Omental fat pad (tissue), 4 donors: ENCODE data around the gene CAVIN2. TPM values are rescaled to one million over a fixed set of nuclear protein-coding genes. Genes with fewer than 3 reads are reported as not detected.

Source experiments
- ATAC-seq: fragments of 150-250 bp; one replicate; pipeline ENCODE4 v1.9.1; 2016; ENCODE audit warnings: mild to moderate bottlenecking, moderate library complexity; ENCODE audit not compliant: low FRiP score
- DNase-seq: peaks from one replicate; pipeline ENCODE4 v3.0.0-alpha.2; 2019; ENCODE audit warnings: low spot score
- total RNA-seq, 4 donors: library from RNA; depleted of rRNA; stranded (reverse); fragments of >200 nt; gene quantifications; one replicate each; pipeline ENCODE4 v1.1.0, GENCODE V29; 2016
- TF ChIP-seq, protein P1 (sequence below), 3 donors: fragments of 450-650 bp; IDR thresholded peaks; one replicate each; pipeline ENCODE4 v1.5.1; 2016 to 2017; ENCODE audit warnings: antibody characterized with exemption in 3 of 3, mild to moderate bottlenecking in 3 of 3, moderate library complexity in 2 of 3

CAVIN2 gene
- total RNA-seq, 4 donors from 2014 or later = 45.3 to 194 (median 64.2) TPM

GRCh38 chr2:191833356-191833755 is 13.5 kb downstream of the CAVIN2 start:
- TF ChIP-seq, protein P1, sequence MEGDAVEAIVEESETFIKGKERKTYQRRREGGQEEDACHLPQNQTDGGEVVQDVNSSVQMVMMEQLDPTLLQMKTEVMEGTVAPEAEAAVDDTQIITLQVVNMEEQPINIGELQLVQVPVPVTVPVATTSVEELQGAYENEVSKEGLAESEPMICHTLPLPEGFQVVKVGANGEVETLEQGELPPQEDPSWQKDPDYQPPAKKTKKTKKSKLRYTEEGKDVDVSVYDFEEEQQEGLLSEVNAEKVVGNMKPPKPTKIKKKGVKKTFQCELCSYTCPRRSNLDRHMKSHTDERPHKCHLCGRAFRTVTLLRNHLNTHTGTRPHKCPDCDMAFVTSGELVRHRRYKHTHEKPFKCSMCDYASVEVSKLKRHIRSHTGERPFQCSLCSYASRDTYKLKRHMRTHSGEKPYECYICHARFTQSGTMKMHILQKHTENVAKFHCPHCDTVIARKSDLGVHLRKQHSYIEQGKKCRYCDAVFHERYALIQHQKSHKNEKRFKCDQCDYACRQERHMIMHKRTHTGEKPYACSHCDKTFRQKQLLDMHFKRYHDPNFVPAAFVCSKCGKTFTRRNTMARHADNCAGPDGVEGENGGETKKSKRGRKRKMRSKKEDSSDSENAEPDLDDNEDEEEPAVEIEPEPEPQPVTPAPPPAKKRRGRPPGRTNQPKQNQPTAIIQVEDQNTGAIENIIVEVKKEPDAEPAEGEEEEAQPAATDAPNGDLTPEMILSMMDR (IDR thresholded peaks at IDR 0.05) = no peak
- DNase-seq (no peak), ATAC-seq (no peak)

DNA sequence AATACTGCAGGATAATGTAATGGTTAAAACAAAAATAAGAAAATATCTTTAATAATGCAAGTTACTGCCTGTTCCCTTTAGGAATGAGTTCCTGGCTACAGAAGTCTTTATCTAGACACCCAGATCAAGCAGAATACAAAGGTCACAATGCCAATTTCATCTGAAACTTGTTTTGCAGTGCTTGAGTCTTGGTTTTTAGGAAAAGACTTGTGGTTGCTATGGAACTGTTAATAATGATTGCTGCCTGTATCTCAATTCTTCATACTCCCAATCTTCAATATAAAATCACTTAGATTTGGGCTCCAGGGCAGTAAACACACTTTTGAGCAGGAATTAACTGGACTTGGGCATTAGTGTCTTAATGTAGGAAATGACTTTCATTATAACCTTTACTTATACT is 14.2 kb downstream of the CAVIN2 start:
- TF ChIP-seq, protein P1 (IDR thresholded peaks at IDR 0.05) = no peak
- ATAC-seq (no peak), DNase-seq (no peak)

DNA sequence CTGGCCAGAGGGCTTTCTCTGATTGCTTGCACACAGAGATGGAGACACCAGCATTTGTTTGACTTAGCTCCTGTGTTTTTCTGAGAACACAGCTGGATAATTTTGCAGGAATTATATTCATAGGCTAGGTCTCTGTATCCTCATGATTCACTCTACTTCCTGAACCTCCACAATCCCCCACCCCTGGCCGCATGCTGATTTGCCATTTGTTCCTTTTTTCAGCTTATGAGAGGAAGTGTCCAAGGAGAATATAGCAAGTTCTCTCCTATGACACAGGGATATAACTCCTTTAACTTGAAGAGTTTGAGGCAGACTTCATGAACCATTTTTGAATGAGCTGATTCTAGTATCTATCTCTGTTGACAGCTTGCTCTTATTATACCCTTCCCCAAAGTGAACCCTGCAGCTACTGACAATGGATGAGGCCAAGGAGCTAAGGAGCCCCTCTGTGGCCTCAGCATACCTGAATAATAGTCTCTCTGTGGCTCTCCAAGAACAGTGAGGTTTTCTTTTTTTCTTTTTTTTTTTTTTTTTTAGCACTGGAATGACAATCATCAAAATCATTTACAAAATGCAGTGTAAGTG is 15.4 kb downstream of the CAVIN2 start:
- DNase-seq = no peak
- TF ChIP-seq, protein P1 (IDR thresholded peaks at IDR 0.05) = no peak
- no peak for ATAC-seq

DNA sequence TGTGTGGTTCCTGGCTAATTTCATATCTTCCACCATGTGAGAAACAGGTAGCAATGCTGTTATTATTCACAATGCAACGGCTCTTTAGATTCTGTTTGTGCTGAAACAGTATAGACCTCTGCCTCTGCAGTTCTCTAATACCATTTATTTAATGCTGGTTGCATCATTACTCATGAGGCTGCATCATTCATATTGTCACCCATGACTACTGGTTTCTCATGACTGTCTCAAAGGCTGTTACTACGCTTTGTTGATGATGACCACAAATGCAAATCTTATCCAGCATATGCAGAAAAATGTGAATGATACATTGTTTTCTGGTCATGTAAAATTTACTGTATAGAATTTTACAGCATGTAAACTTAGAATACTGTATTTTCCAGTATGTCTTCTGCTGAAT is 22.5 kb downstream of the CAVIN2 start:
- TF ChIP-seq, protein P1 (IDR thresholded peaks at IDR 0.05) = no peak
- no peak for ATAC-seq
- no peak for DNase-seq

GRCh38 chr2:191821078-191821477 is 25.8 kb downstream of the CAVIN2 start:
- DNase-seq = no peak
- TF ChIP-seq, protein P1 (IDR thresholded peaks at IDR 0.05) = no peak
- no peak for ATAC-seq

DNA sequence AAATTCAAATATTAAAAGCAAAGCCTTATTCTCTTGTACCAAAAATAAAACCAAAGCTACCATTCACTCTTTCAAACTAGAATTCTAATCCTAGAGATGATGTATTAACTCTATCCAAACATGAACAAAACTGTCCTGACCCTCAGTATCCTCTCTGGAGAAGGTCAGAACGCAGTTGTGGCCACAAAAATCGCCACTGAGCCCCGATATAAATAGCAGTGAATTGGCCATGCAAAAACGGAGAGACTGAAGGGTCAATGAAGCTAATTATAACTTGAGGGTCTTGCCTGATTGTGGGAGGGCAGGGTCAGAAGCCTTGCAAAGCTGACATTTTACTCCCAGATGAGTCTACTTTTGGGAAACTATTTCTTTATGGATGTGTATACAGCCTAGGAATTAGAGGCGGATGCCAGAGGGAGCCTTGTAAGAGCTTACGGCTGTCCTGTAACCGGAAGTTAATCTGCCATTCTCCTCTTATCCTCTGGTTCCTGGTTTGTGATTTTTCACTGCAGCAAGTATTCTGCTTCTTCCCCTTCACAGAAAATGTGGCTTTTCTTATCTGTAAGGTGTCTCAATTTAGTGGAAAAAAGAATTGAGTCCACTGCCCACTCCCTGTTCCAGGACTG is 28.1 kb downstream of the CAVIN2 start:
- DNase-seq = no peak
- no peak for ATAC-seq
- TF ChIP-seq, protein P1 (IDR thresholded peaks at IDR 0.05) = no peak

DNA sequence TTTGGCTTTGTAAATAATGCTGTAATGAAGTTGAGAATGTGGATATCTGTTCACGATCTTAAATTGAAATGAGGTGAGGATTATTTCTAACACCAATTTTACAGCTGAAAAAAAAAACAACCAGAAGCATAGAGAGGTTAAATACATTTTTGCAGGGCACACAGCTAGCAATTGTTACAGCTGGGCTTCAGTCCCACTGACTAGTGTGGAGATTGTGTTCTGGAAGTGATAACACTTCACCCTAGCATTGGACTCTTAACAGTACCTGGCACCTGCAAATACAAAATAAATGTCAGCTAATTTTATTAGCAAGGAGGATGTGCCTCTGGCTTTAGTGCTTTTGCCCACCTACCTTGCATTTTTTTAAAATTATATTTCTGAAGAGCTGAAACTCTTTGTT is 28.8 kb downstream of the CAVIN2 start:
- TF ChIP-seq, protein P1 (IDR thresholded peaks at IDR 0.05) = no peak
- ATAC-seq (no peak), DNase-seq (no peak)
